ENCODE data around the gene TRDN.

DNA sequence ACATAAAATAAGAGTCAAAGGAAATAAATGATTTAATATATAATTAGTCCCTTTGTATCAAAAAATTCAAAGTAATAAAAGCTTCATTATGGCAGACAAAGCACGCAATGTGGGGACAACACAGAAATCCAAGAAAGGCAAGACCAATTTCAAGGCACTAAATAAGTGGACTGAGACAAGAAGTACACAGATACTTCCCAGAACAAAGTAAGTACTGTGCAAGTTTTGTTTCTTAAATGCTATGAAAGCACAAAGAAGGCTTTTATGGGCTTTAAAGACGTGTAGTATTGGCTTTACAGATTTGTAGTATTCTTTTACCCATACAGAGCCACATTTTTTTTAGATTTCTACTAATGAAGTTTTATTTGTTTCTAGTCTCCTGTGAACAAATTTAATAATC lies 174.6 kb downstream of the TRDN start:
- TF ChIP-seq CTCF (IDR thresholded peaks at IDR 0.05; ENCODE audit: poor library complexity) (no peak), EZH2 (IDR thresholded peaks at IDR 0.05; ENCODE audit: borderline replicate concordance) (no peak)
